GM13976 (cell line): ENCODE measurements around the gene PITHD1.
A peak's percentile ranks its signal among the peaks of the same experiment; 100 is the strongest.

Source experiments
- DNase-seq: peaks from one replicate; pipeline ENCODE4 v3.0.0; 2012; ENCODE audit warnings: low spot score
- CTCF ChIP-seq: IDR thresholded peaks from 2 replicates; pipeline ENCODE4 v1.5.1; 2012; ENCODE audit warnings: borderline replicate concordance, mild to moderate bottlenecking; ENCODE audit not compliant: insufficient read depth; ENCODE audit errors: extremely low read depth, missing control alignments, control extremely low read depth
- in situ Hi-C: fragments of 300-500 bp; cut with MboI; formaldehyde crosslinking; loops from one replicate; pipeline ENCODE4 v1.12.0; 2022; ENCODE audit warnings: low sequenced_read_pairs, mixed read lengths, inconsistent platforms; ENCODE audit not compliant: unreplicated experiment

Gene PITHD1

GRCh38 chr1:23756676-23757075, 21.5 kb upstream of the PITHD1 start:
- no peak for DNase-seq
- in situ Hi-C loops = no loop called here
- TF ChIP-seq CTCF = no peak

GRCh38 chr1:23757812-23758211, 20.4 kb upstream of the PITHD1 start:
- no peak for TF ChIP-seq CTCF
- DNase-seq = no peak
- in situ Hi-C loops = no loop called here

- no peak for TF ChIP-seq CTCF
- no peak for DNase-seq
- in situ Hi-C loops = no loop called here
These were observed 18.9 kb upstream of the PITHD1 start for GRCh38 chr1:23759277-23759676.

- no peak for TF ChIP-seq CTCF
- in situ Hi-C loops = no loop called here
These were observed 15.1 kb upstream of the PITHD1 start for GRCh38 chr1:23763041-23763577.

GRCh38 chr1:23768733-23769132, 9.5 kb upstream of the PITHD1 start:
- no peak for DNase-seq
- in situ Hi-C loops = no loop called here
- TF ChIP-seq CTCF = no peak

More at GRCh38 chr1:23763041-23763577, 15.1 kb upstream of the PITHD1 start:
- no peak for DNase-seq

- TF ChIP-seq CTCF = peak; percentile 97
- in situ Hi-C loops = no loop called here
- peak; percentile 75 for DNase-seq
These were observed 6.0 kb upstream of the PITHD1 start for GRCh38 chr1:23772049-23772853.

- no peak for TF ChIP-seq CTCF
- in situ Hi-C loops = no loop called here
- DNase-seq = no peak
These were observed 5.4 kb upstream of the PITHD1 start for GRCh38 chr1:23772854-23773242.
